Epithelial cell of prostate (primary cell): Measurements from ENCODE around the gene TOM1L1.

ENCODE experiments used
- DNase-seq: peaks from one replicate; pipeline ENCODE4 v3.0.0-alpha.2; 2011; ENCODE audit warnings: low read depth, low spot score
- H3K27ac ChIP-seq: fragments of 450-650 bp; 2 replicates; pipeline ENCODE4 v1.5.1; 2017; ENCODE audit warnings: mild to moderate bottlenecking

TOM1L1 gene

GRCh38 chr17:54979657-54980056, 79.0 kb downstream of the TOM1L1 start:
- no peak for DNase-seq
- H3K27ac ChIP-seq = no peak overlapping the region

GRCh38 chr17:54980375-54980774, 79.7 kb downstream of the TOM1L1 start:
- no peak for DNase-seq
- no peak overlapping the region for H3K27ac ChIP-seq

GRCh38 chr17:54982399-54982798, 81.7 kb downstream of the TOM1L1 start:
- no peak for DNase-seq
- no peak overlapping the region for H3K27ac ChIP-seq

DNA sequence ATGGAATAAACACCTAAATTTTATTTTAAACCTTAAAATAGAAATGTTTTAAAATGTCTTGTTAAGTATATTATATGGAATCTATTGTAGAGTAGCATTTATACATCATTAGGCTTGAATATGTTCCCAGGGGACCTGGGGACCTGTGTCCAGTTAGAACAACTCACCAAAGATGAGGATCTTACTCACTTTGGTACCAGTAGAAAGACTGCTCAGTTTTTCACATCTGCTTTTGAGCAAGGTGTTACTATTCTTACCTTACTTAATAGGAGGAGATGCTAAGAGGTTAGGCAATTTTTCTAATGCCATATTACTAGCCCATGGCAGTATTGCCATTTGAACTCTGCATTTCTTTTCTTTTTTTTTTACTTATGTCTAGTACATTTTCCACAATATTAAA, 82.6 kb downstream of the TOM1L1 start:
- DNase-seq = no peak
- no peak overlapping the region for H3K27ac ChIP-seq

DNA sequence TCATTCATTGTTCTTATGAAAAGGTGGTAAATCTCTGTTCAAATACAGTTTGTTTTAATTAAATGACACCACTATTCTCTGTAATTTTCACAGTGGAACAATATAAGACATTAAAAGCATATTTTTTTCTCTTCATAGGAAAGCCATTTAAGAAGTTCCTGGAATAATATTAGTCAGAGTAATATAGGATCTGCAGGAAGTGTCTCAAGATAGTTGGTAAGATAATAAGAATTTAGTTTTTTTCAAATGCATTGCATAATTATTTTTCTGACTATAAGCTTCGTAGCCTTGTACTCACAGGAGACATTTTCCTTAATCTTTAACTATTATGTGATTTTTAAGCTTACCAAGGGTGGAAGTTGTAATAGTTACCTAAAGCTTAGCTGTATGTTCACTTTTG, 84.8 kb downstream of the TOM1L1 start:
- H3K27ac ChIP-seq = no peak overlapping the region
- no peak for DNase-seq

DNA sequence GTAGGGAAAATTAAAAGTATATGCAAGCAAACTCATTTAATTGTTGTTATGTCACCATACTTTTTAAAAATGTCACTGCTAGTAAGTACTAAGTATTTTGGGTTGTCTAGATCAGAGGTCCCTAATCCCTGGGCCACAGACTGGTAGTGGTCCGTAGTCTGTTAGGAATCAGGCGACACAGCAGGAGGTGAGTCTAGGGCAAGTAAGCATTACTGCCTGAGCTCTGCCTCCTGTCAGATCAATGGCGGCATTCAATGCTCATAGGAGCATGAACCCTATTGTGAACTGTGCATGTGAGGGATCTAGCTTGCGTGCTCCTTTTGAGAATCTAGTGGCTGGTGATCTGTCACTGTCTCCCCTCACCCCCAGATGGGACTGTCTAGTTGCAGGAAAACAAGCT, 89.5 kb downstream of the TOM1L1 start:
- no peak overlapping the region for H3K27ac ChIP-seq
- no peak for DNase-seq

DNA sequence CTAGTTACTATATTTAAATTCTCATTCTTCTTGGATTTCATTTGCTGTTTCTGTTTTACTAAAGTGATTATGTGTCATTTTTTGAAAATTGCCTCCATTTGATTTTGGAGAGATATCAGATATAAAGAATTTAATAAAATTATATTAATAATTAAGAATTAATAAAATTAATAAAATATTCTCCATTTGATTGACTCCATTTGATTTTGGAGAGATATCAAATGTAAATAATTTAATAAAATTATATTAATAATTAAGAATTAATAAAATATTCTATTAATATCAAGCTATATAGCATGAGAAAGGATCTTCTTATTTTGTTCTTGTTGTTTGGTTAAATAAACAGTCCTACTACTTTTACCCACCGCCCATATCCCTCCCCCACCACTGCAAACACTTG, 90.9 kb downstream of the TOM1L1 start:
- no peak for DNase-seq
- H3K27ac ChIP-seq = no peak overlapping the region

DNA sequence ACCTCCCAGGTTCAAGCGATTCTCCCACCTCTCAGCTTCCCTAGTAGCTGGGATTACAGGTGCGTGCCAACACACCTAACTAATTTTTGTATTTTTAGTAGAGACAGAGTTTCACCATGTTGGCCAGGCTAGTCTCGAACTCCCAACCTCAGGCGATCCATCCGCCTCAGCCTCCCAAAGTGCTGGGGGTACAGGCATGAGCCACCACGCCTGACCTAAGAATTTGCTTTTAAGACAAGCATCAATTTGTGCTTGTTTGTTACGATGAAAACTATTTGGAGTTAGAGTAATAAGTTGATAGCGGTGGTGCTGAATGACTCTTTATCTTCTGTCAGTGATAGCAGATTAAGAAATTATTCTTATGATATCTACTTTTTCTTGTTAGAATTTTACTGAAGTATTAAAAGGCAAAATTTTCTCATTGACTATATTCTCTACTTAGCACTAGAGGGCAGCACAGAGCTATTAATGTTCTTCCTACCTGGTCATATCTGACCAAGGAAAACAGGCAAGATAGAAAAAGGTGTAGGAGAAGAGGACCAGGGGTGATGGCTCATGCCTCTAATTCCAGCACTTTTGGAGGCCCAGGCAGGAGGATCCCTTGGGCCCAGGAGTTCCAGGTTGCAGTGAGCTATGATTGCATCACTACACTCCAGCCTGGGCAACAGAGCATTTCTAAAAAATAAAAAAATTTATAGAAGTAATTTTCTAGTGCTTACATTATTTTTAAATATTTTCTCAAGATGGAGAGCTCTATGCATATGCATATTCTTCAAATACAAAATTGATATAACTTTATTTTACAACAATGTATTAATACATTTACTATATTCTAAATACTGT, 92.4 kb downstream of the TOM1L1 start:
- H3K27ac ChIP-seq = no peak overlapping the region
- DNase-seq = no peak

GRCh38 chr17:54996441-54996840, 95.8 kb downstream of the TOM1L1 start:
- H3K27ac ChIP-seq = no peak overlapping the region
- DNase-seq = no peak

DNA sequence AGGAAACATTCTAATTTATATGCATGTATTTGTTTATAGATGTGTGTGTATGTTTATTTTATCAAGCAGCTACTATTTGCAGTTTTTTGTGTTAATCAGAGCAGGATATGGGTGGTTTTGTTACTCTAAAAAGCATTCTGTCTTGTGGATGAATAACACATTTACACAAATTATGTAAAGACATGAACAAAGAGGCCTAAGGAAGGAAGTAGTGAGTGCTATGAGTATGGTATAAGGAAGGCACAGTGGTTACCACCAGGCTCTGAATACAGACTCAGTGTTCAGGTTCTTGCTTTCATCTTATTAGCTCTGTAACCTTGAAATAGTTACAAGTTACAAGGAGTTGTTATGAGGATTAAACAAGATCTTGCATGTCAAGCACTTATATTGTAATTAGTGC, 101.8 kb downstream of the TOM1L1 start:
- DNase-seq = no peak
- H3K27ac ChIP-seq = no peak overlapping the region

GRCh38 chr17:55004484-55004883, 103.8 kb downstream of the TOM1L1 start:
- no peak for DNase-seq
- H3K27ac ChIP-seq = no peak overlapping the region

GRCh38 chr17:55005520-55005919, 104.9 kb downstream of the TOM1L1 start:
- H3K27ac ChIP-seq = no peak overlapping the region
- DNase-seq = no peak
